CD8-positive, alpha-beta memory T cell (primary cell): Measurements from ENCODE around the gene SOCS6. TPM values are rescaled to one million over a fixed set of nuclear protein-coding genes. Genes with fewer than 3 reads are reported as not detected.

Experiments used
- CTCF ChIA-PET: fragments of 350-600 bp; sonication (Branson Sonifier 250); formaldehyde crosslinking; loops from one replicate; lab custom pipeline; 2021; ENCODE audit warnings: antibody characterized with exemption; lab: Charles Lee
- POLR2A ChIA-PET: fragments of 350-600 bp; sonication (Branson Sonifier 250); formaldehyde crosslinking; loops from one replicate; lab custom pipeline; 2021; ENCODE audit warnings: antibody characterized with exemption; lab: Charles Lee
- DNase-seq, 5 donors: peaks; one replicate each; pipeline versions ENCODE4 v3.0.0 to v3.0.0-alpha.2; 2020 to 2022; ENCODE audit warnings: mixed read lengths in 1 of 5
- H3K27ac ChIP-seq: one replicate; pipeline ENCODE4 v1.7.0; 2013; ENCODE audit warnings: low read depth, mild to moderate bottlenecking, low read length, moderate library complexity
- H3K27me3 ChIP-seq: 2 replicates; pipeline ENCODE4 v1.7.0; 2013; ENCODE audit warnings: low read length, mild to moderate bottlenecking; ENCODE audit not compliant: insufficient read depth, poor library complexity, severe bottlenecking
- H3K36me3 ChIP-seq: 2 replicates; pipeline ENCODE4 v1.7.0; 2013; ENCODE audit warnings: mild to moderate bottlenecking, low read length, moderate library complexity; ENCODE audit not compliant: insufficient read depth
- H3K4me1 ChIP-seq: 2 replicates; pipeline ENCODE4 v1.7.0; 2013; ENCODE audit warnings: mild to moderate bottlenecking, low read length, moderate library complexity; ENCODE audit not compliant: insufficient read depth
- H3K4me3 ChIP-seq: 2 replicates; pipeline ENCODE4 v1.7.0; 2013; ENCODE audit warnings: mild to moderate bottlenecking, low read length
- H3K9me3 ChIP-seq: 2 replicates; pipeline ENCODE4 v1.7.0; 2013; ENCODE audit warnings: mild to moderate bottlenecking, low read length
- H3K27ac Mint-ChIP-seq, 8 donors: one replicate each; pipeline ENCODE4 v1.8.0; 2020 to 2021; ENCODE audit warnings: mixed read lengths in 8 of 8, mild to moderate bottlenecking in 6 of 8, inconsistent platforms in 3 of 8, moderate library complexity in 3 of 8
- H3K27me3 Mint-ChIP-seq, 2 donors: one replicate each; pipeline ENCODE4 v1.8.0; 2020 to 2021; ENCODE audit warnings: mixed read lengths in 2 of 2, mild to moderate bottlenecking in 1 of 2, moderate library complexity in 1 of 2
- H3K36me3 Mint-ChIP-seq, 3 donors: one replicate each; pipeline ENCODE4 v1.8.0; 2020 to 2021; ENCODE audit warnings: mixed read lengths in 3 of 3, inconsistent platforms in 1 of 3, mild to moderate bottlenecking in 1 of 3
- H3K4me1 Mint-ChIP-seq, 3 donors: one replicate each; pipeline ENCODE4 v1.8.0; 2020 to 2021; ENCODE audit warnings: mixed read lengths in 3 of 3, inconsistent platforms in 1 of 3, mild to moderate bottlenecking in 1 of 3
- H3K4me3 Mint-ChIP-seq, 7 donors: one replicate each; pipeline ENCODE4 v1.8.0; 2020 to 2021; ENCODE audit warnings: mixed read lengths in 7 of 7, mild to moderate bottlenecking in 6 of 7, moderate library complexity in 4 of 7, inconsistent platforms in 2 of 7
- H3K9me3 Mint-ChIP-seq, 5 donors: one replicate each; pipeline ENCODE4 v1.8.0; 2020 to 2022; ENCODE audit warnings: mixed read lengths in 5 of 5, mild to moderate bottlenecking in 3 of 5, moderate library complexity in 2 of 5, inconsistent platforms in 1 of 5
- polyA plus RNA-seq: library from polyadenylated mRNA; unstranded; fragments of 300-500 nt; fragmentation: Illumina TruSeq; gene quantifications from one replicate; pipeline ENCODE4 v1.2.3, GENCODE V29; 2021
- total RNA-seq, 2 experiments: library from RNA; stranded (reverse); gene quantifications; one replicate each; pipeline ENCODE4 v1.2.3, GENCODE V29; 2021

Gene SOCS6
- total and polyA plus RNA-seq, 3 experiments from 2014 or later, result 0.25 to 1.2 (median 1.0) TPM

DNA sequence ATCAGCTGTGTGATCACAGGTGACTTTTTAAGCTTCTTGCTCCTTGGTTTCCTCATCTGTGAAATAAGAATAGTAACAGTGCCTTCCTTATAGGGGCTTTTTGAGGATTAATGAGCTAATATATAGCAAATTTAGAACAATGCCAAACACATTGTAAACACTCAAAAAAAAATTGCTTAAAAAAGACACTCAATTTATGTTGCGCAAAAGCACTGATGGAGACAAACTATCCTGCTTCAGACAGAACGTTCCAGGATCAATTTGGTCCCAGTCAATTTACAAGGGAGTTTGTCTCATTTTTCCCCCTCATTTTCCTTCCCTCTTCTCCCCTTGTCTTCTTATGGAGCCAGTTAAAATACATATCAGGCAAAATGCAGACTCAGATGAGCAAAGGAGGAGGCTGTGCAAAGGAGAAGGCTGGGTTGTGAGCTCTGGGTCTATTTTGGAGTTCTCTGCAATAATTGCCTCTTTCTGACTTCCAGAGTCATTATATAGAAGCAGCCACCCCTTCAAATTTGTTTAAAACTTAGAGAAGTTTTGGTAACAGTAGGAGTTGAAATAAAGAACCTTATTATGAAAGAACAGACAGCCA is 83.7 kb downstream of the SOCS6 start:
- Mint-ChIP-seq H3K9me3 (no peaks in the 10 kb centered on the region), H3K4me3 (no peak overlapping the region), H3K36me3 (no peaks in the 10 kb centered on the region), H3K27me3 (peaks cover 3 to 13% of the 10 kb centered on the region in 2 donors), H3K4me1 (no peaks in the 10 kb centered on the region), H3K27ac (no peak overlapping the region)
- DNase-seq, result no peak
- Histone ChIP-seq H3K9me3 (no peaks in the 10 kb centered on the region), H3K27me3 (no peaks in the 10 kb centered on the region), H3K4me1 (no peaks in the 10 kb centered on the region), H3K36me3 (no peaks in the 10 kb centered on the region), H3K27ac (no peak overlapping the region), H3K4me3 (no peak overlapping the region)
- CTCF ChIA-PET, result no interaction called here
- POLR2A ChIA-PET, result no interaction called here

- DNase-seq, result no peak
- H3K4me1 ChIP-seq, result no peaks in the 10 kb centered on the region
- no peaks in the 10 kb centered on the region for H3K4me1 Mint-ChIP-seq
- H3K36me3 ChIP-seq, result no peaks in the 10 kb centered on the region
- no peaks in the 10 kb centered on the region for H3K9me3 ChIP-seq
- H3K27me3 Mint-ChIP-seq, result peaks cover 3 to 8% of the 10 kb centered on the region in 2 donors
- no peaks in the 10 kb centered on the region for H3K36me3 Mint-ChIP-seq
- CTCF ChIA-PET, result no interaction called here
- H3K9me3 Mint-ChIP-seq, result no peaks in the 10 kb centered on the region
- H3K4me3 ChIP-seq, result no peak overlapping the region
- H3K4me3 Mint-ChIP-seq, result no peak overlapping the region
- H3K27ac Mint-ChIP-seq, result no peak overlapping the region
- POLR2A ChIA-PET, result no interaction called here
- H3K27me3 ChIP-seq, result no peaks in the 10 kb centered on the region
- no peak overlapping the region for H3K27ac ChIP-seq
These were observed 84.2 kb downstream of the SOCS6 start for GRCh38 chr18:70373042-70373519.

GRCh38 chr18:70374154-70374553 is 85.3 kb downstream of the SOCS6 start:
- ChIA-PET CTCF (no interaction called here), POLR2A (no interaction called here)

GRCh38 chr18:70376137-70376913 is 87.5 kb downstream of the SOCS6 start:
- CTCF ChIA-PET, result no interaction called here
- Mint-ChIP-seq H3K4me1 (no peaks in the 10 kb centered on the region), H3K9me3 (no peaks in the 10 kb centered on the region), H3K36me3 (no peaks in the 10 kb centered on the region), H3K4me3 (no peak overlapping the region), H3K27me3 (peaks cover 0 to 1% of the 10 kb centered on the region in 2 donors), H3K27ac (no peak overlapping the region)
- Histone ChIP-seq H3K36me3 (no peaks in the 10 kb centered on the region), H3K4me1 (no peaks in the 10 kb centered on the region), H3K27ac (no peak overlapping the region), H3K9me3 (no peaks in the 10 kb centered on the region), H3K4me3 (no peak overlapping the region), H3K27me3 (no peaks in the 10 kb centered on the region)
- no peak for DNase-seq
- POLR2A ChIA-PET, result no interaction called here

More at GRCh38 chr18:70374154-70374553, 85.3 kb downstream of the SOCS6 start:
- no peaks in the 10 kb centered on the region for H3K9me3 Mint-ChIP-seq
- H3K4me1 Mint-ChIP-seq, result no peaks in the 10 kb centered on the region
- H3K27ac ChIP-seq, result no peak overlapping the region
- no peak overlapping the region for H3K4me3 ChIP-seq
- H3K36me3 Mint-ChIP-seq, result no peaks in the 10 kb centered on the region
- no peak for DNase-seq
- no peak overlapping the region for H3K27ac Mint-ChIP-seq
- H3K9me3 ChIP-seq, result no peaks in the 10 kb centered on the region
- no peaks in the 10 kb centered on the region for H3K4me1 ChIP-seq
- peaks cover 3 to 8% of the 10 kb centered on the region in 2 donors for H3K27me3 Mint-ChIP-seq
- H3K36me3 ChIP-seq, result no peaks in the 10 kb centered on the region
- no peaks in the 10 kb centered on the region for H3K27me3 ChIP-seq
- H3K4me3 Mint-ChIP-seq, result no peak overlapping the region

DNA sequence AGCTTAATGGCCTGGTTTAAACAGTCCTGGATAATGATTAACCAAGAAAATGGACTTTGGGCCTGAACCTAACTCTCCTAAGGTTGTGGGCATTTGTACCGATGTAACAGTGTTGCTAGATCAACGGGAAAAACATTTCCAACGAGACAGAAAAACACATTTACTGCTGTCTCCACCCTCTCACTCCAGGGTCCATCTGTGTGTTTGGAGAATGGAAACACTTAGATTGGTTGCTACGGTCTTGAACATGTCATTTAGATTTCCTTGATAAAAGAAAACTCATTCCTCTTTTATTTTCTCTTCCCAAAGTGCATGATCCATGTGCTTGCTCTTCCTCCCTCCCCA is 88.0 kb downstream of the SOCS6 start:
- H3K4me1 Mint-ChIP-seq, result no peaks in the 10 kb centered on the region
- H3K36me3 ChIP-seq, result no peaks in the 10 kb centered on the region
- H3K36me3 Mint-ChIP-seq, result no peaks in the 10 kb centered on the region
- H3K27me3 Mint-ChIP-seq, result peaks cover 0 to 1% of the 10 kb centered on the region in 2 donors
- no peaks in the 10 kb centered on the region for H3K27me3 ChIP-seq
- ChIA-PET POLR2A (no interaction called here), CTCF (no interaction called here)
- no peak for DNase-seq
- no peaks in the 10 kb centered on the region for H3K4me1 ChIP-seq
- no peak overlapping the region for H3K4me3 Mint-ChIP-seq
- no peak overlapping the region for H3K27ac Mint-ChIP-seq
- H3K27ac ChIP-seq, result no peak overlapping the region
- no peak overlapping the region for H3K4me3 ChIP-seq
- H3K9me3 ChIP-seq, result no peaks in the 10 kb centered on the region
- peaks cover 0 to under 1% (median 0%) of the 10 kb centered on the region in 5 donors for H3K9me3 Mint-ChIP-seq

- Histone ChIP-seq H3K4me3 (no peak overlapping the region), H3K27ac (no peak overlapping the region), H3K4me1 (no peaks in the 10 kb centered on the region), H3K27me3 (no peaks in the 10 kb centered on the region), H3K9me3 (no peaks in the 10 kb centered on the region), H3K36me3 (no peaks in the 10 kb centered on the region)
- no peak for DNase-seq
- Mint-ChIP-seq H3K27ac (no peak overlapping the region), H3K4me3 (no peak overlapping the region), H3K36me3 (no peaks in the 10 kb centered on the region), H3K27me3 (peaks cover 0 to 1% of the 10 kb centered on the region in 2 donors), H3K9me3 (peaks cover 0 to 3% (median 0%) of the 10 kb centered on the region in 5 donors), H3K4me1 (no peaks in the 10 kb centered on the region)
- CTCF ChIA-PET, result no interaction called here
- POLR2A ChIA-PET, result no interaction called here
These were observed 88.5 kb downstream of the SOCS6 start for GRCh38 chr18:70377317-70377799.

DNA sequence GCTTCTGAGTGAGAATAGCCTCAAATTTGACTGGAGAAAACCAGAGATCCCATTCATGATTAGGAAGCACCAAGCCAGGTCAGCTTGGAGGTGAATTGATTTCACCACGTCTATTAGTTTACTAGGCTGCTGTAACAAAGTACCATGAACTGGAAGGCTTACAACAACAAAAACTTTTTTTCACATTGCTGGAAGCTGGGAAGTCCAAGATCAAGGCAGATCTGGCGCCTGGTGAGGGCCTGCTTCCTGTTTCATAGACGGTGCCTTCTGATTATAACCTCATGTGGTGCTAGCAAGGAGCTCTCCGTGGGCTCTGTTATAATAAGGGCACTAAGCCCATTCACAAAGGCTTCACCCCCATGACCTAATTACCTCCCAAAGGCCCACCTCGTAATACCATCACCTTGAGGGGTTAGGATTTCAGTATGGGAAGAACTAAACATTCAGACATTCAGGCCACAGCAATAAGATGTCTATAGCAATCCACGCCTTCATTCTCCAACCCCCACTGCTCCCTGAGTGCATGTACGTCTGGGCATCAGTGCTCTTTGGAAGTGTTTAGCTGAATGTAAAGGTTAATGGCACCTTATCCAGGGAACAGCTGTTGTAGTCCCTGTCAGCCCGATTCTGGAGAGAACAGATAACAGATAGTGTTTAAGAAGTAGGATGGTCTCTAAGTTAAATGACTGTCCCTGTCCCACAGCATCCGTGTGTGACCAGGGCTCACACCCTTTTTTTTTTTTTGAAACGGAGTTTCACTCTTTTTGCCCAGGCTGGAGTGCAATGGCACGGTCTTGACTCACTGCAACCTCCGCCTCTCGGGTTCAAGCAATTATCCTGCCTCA is 89.2 kb downstream of the SOCS6 start:
- Mint-ChIP-seq H3K4me1 (no peaks in the 10 kb centered on the region), H3K4me3 (no peak overlapping the region), H3K27ac (no peak overlapping the region), H3K9me3 (peaks cover 0 to 3% (median 0%) of the 10 kb centered on the region in 5 donors), H3K27me3 (peaks cover 0 to 1% of the 10 kb centered on the region in 2 donors), H3K36me3 (no peaks in the 10 kb centered on the region)
- H3K36me3 ChIP-seq, result no peaks in the 10 kb centered on the region
- no peaks in the 10 kb centered on the region for H3K9me3 ChIP-seq
- no peak for DNase-seq
- H3K4me1 ChIP-seq, result no peaks in the 10 kb centered on the region
- H3K27me3 ChIP-seq, result no peaks in the 10 kb centered on the region
- no peak overlapping the region for H3K4me3 ChIP-seq
- H3K27ac ChIP-seq, result no peak overlapping the region
- CTCF ChIA-PET, result no interaction called here
- POLR2A ChIA-PET, result no interaction called here
